Measurements from ENCODE around the gene MYF5. TPM values are rescaled to one million over a fixed set of nuclear protein-coding genes. Genes with fewer than 3 reads are reported as not detected.

The MYF5 gene
- total RNA-seq, 1 experiment from 2014 or later, result not detected

DNA sequence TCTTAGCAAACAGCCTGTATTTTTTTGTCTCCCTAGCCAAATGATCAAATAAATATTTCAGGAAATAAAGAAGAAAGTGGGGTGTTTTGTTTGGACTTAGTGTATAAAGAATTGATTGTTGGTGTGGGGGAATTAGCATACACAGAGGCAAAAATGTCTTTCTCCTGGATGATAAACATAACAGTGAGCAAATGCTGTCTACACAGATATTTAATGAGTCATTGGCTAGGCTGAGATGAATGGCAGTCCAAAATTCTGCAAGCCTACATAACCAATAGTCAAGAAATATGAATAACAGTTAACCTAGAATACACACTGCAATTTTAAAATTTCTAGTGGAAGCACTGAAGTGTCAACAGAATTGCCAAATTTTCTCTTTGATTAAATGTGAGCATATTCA lies 35.8 kb downstream of the MYF5 start:
- H3K9me3 Mint-ChIP-seq, result no peaks in the 10 kb centered on the region
- H3K4me3 Mint-ChIP-seq, result no peak overlapping the region
- no peaks in the 10 kb centered on the region for H3K4me1 Mint-ChIP-seq
- DNase-seq (ENCODE audit: low spot score), result no peak
- TF ChIP-seq FOXK1 (CRISPR knock-in tag; IDR thresholded peaks at IDR 0.05) (no peak), STAT6 (CRISPR knock-in tag; conservative IDR thresholded peaks at IDR 0.05; ENCODE audit: low read depth) (no peak), CTCF (IDR thresholded peaks at IDR 0.05) (no peak), MXD4 (CRISPR knock-in tag; IDR thresholded peaks at IDR 0.05; ENCODE audit: borderline replicate concordance) (no peak), NR1H2 (CRISPR knock-in tag; IDR thresholded peaks at IDR 0.05) (no peak), IRF1 (CRISPR knock-in tag; IDR thresholded peaks at IDR 0.05) (no peak), USF2 (CRISPR knock-in tag; IDR thresholded peaks at IDR 0.05) (no peak), NFYB (CRISPR knock-in tag; conservative IDR thresholded peaks at IDR 0.05; ENCODE audit: low read depth) (no peak), JUN (CRISPR knock-in tag; IDR thresholded peaks at IDR 0.05) (no peak), MAX (CRISPR knock-in tag; IDR thresholded peaks at IDR 0.05) (no peak), ATF1 (CRISPR knock-in tag; IDR thresholded peaks at IDR 0.05) (no peak), ZNF317 (CRISPR knock-in tag; IDR thresholded peaks at IDR 0.05; ENCODE audit: borderline replicate concordance, low read depth) (no peak), ZNF425 (CRISPR knock-in tag; conservative IDR thresholded peaks at IDR 0.05) (no peak), CDX4 (CRISPR knock-in tag; IDR thresholded peaks at IDR 0.05; ENCODE audit: borderline replicate concordance) (no peak), CREB1 (CRISPR knock-in tag; IDR thresholded peaks at IDR 0.05) (no peak)
- TF ChIP-seq, protein P1, sequence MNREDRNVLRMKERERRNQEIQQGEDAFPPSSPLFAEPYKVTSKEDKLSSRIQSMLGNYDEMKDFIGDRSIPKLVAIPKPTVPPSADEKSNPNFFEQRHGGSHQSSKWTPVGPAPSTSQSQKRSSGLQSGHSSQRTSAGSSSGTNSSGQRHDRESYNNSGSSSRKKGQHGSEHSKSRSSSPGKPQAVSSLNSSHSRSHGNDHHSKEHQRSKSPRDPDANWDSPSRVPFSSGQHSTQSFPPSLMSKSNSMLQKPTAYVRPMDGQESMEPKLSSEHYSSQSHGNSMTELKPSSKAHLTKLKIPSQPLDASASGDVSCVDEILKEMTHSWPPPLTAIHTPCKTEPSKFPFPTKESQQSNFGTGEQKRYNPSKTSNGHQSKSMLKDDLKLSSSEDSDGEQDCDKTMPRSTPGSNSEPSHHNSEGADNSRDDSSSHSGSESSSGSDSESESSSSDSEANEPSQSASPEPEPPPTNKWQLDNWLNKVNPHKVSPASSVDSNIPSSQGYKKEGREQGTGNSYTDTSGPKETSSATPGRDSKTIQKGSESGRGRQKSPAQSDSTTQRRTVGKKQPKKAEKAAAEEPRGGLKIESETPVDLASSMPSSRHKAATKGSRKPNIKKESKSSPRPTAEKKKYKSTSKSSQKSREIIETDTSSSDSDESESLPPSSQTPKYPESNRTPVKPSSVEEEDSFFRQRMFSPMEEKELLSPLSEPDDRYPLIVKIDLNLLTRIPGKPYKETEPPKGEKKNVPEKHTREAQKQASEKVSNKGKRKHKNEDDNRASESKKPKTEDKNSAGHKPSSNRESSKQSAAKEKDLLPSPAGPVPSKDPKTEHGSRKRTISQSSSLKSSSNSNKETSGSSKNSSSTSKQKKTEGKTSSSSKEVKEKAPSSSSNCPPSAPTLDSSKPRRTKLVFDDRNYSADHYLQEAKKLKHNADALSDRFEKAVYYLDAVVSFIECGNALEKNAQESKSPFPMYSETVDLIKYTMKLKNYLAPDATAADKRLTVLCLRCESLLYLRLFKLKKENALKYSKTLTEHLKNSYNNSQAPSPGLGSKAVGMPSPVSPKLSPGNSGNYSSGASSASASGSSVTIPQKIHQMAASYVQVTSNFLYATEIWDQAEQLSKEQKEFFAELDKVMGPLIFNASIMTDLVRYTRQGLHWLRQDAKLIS (CRISPR knock-in tag; IDR thresholded peaks at IDR 0.05; ENCODE audit: borderline replicate concordance), result no peak
- TF ChIP-seq, protein P2, sequence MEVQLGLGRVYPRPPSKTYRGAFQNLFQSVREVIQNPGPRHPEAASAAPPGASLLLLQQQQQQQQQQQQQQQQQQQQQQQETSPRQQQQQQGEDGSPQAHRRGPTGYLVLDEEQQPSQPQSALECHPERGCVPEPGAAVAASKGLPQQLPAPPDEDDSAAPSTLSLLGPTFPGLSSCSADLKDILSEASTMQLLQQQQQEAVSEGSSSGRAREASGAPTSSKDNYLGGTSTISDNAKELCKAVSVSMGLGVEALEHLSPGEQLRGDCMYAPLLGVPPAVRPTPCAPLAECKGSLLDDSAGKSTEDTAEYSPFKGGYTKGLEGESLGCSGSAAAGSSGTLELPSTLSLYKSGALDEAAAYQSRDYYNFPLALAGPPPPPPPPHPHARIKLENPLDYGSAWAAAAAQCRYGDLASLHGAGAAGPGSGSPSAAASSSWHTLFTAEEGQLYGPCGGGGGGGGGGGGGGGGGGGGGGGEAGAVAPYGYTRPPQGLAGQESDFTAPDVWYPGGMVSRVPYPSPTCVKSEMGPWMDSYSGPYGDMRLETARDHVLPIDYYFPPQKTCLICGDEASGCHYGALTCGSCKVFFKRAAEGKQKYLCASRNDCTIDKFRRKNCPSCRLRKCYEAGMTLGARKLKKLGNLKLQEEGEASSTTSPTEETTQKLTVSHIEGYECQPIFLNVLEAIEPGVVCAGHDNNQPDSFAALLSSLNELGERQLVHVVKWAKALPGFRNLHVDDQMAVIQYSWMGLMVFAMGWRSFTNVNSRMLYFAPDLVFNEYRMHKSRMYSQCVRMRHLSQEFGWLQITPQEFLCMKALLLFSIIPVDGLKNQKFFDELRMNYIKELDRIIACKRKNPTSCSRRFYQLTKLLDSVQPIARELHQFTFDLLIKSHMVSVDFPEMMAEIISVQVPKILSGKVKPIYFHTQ (CRISPR knock-in tag; IDR thresholded peaks at IDR 0.05), result no peak
- TF ChIP-seq, protein P3, sequence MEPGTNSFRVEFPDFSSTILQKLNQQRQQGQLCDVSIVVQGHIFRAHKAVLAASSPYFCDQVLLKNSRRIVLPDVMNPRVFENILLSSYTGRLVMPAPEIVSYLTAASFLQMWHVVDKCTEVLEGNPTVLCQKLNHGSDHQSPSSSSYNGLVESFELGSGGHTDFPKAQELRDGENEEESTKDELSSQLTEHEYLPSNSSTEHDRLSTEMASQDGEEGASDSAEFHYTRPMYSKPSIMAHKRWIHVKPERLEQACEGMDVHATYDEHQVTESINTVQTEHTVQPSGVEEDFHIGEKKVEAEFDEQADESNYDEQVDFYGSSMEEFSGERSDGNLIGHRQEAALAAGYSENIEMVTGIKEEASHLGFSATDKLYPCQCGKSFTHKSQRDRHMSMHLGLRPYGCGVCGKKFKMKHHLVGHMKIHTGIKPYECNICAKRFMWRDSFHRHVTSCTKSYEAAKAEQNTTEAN (CRISPR knock-in tag; IDR thresholded peaks at IDR 0.05), result no peak
- no peak for ATAC-seq
- POLR2A ChIA-PET, result no interaction called here
- CTCF ChIA-PET, result no interaction called here
- no peaks in the 10 kb centered on the region for H3K27me3 Mint-ChIP-seq (ENCODE audit: low read depth)
- H3K36me3 Mint-ChIP-seq, result no peaks in the 10 kb centered on the region
- no peak overlapping the region for H3K27ac Mint-ChIP-seq
